NCI-H2171 (cell line): Measurements from ENCODE around the gene FLNC.
A peak's percentile ranks its signal among the peaks of the same experiment; 100 is the strongest.

Experiments
- DNase-seq: peaks from one replicate; lab custom pipeline; 2025; lab: John Stamatoyannopoulos, UW

FLNC gene

GRCh38 chr7:128830231-128831177, at the start of gene FLNC:
TSS of gene FLNC (plus strand) at chr7:128830406. CDS start at chr7:128830638, 232 bp downstream.
- DNase-seq = no peak

- DNase-seq = no peak
Measured at GRCh38 chr7:128781126-128781525, 49.1 kb upstream of the FLNC start.

- no peak for DNase-seq
Measured at GRCh38 chr7:128781851-128782250, 48.4 kb upstream of the FLNC start.

GRCh38 chr7:128783143-128783861, 46.9 kb upstream of the FLNC start:
- DNase-seq = no peak

GRCh38 chr7:128785738-128786137, 44.5 kb upstream of the FLNC start:
- no peak for DNase-seq

GRCh38 chr7:128788446-128789412, 41.5 kb upstream of the FLNC start:
- DNase-seq = no peak

GRCh38 chr7:128790315-128791041, 39.7 kb upstream of the FLNC start:
- no peak for DNase-seq

GRCh38 chr7:128791121-128791971, 38.9 kb upstream of the FLNC start, which contains the start of gene CCDC136:
TSS of gene CCDC136 (plus strand) at chr7:128791968. CDS start at chr7:128792412, 444 bp downstream.
- peak; percentile 72 for DNase-seq

- DNase-seq = no peak
Measured at GRCh38 chr7:128791972-128792327, 38.3 kb upstream of the FLNC start.

GRCh38 chr7:128792471-128793180, 37.6 kb upstream of the FLNC start:
- DNase-seq = no peak

GRCh38 chr7:128793181-128793547, 37.0 kb upstream of the FLNC start:
- no peak for DNase-seq

GRCh38 chr7:128794020-128794419, 36.2 kb upstream of the FLNC start:
- DNase-seq = no peak

- no peak for DNase-seq
Measured at GRCh38 chr7:128794436-128794835, 35.8 kb upstream of the FLNC start.

GRCh38 chr7:128795129-128795528, 35.1 kb upstream of the FLNC start:
- DNase-seq = no peak

GRCh38 chr7:128796327-128796726, 33.9 kb upstream of the FLNC start:
- no peak for DNase-seq

- DNase-seq = no peak
Measured at GRCh38 chr7:128799451-128799850, 30.8 kb upstream of the FLNC start.

- no peak for DNase-seq
Measured at GRCh38 chr7:128800567-128800966, 29.6 kb upstream of the FLNC start.

GRCh38 chr7:128801003-128801402, 29.2 kb upstream of the FLNC start:
- no peak for DNase-seq

GRCh38 chr7:128801667-128802418, 28.4 kb upstream of the FLNC start:
- DNase-seq = no peak
